Activated CD4-positive, alpha-beta T cell treated with anti-CD3 and anti-CD28 coated beads, Interleukin-10, Interleukin-2, amounts not matched to agents 100 ng/mL and 50 ng/mL, durations not matched to agents 16 hours and 8 hours (primary cell): ENCODE data around the gene ZNFX1.
"Not testable (repeated sequence)": the region's sequence is repeated elsewhere in the genome, so short reads cannot be mapped to it uniquely, and the experiment has no call there.

Experiments used
- DNase-seq: peaks from one replicate; pipeline ENCODE4 v3.0.0-alpha.2; 2020

The ZNFX1 gene

GRCh38 chr20:49278036-49278817 is at the start of gene ZNFX1:
Gene ZNFX1, minus strand, starts transcription at chr20:49278057. Its CDS starts 2,218 bp downstream, at chr20:49275839.
- peak; percentile 99 for DNase-seq

- DNase-seq = no peak
These were observed 48.2 kb upstream of the ZNFX1 start for GRCh38 chr20:49326026-49326425.

DNA sequence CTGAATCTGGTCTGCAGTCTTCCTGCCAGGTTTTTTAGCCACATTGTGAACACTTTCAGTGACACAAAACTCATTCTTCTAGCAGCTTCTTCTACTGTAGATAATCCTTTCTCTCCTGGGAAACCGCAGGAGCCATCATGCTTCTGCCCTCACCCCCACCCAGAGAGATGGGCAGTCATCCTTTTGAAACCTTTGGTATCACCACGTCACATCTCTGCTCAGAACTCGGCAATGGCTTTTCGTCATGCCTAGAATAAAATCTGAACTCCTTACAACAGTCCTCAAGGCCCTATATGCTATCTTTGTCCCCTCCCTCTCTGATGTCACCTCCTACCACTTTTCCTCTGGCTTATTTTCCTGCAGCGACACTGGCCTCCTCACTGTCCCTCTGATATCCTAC is 46.4 kb upstream of the ZNFX1 start:
- no peak for DNase-seq

- peak; percentile 77 for DNase-seq
These were observed 45.9 kb upstream of the ZNFX1 start for GRCh38 chr20:49323622-49324238.

DNA sequence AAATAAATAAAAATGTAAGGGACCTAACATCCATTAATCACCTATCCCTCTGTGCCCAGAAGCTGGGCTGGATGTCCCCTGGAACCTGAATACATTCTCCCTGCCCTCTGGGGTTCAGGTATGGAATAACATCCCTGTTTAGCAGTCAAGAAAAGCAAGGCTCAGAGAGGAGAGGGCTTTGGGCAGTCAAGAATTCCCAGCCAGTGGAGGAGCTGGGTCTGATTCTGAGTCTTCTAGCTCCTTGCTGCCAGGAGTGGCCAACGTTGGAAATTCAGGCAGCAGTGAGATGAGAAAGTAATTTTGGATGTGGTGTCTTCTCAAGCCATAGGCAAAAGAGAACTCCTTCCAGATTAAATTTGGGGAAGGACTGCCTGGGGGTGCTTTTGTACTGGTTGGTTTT is 42.6 kb upstream of the ZNFX1 start:
- no peak for DNase-seq

DNA sequence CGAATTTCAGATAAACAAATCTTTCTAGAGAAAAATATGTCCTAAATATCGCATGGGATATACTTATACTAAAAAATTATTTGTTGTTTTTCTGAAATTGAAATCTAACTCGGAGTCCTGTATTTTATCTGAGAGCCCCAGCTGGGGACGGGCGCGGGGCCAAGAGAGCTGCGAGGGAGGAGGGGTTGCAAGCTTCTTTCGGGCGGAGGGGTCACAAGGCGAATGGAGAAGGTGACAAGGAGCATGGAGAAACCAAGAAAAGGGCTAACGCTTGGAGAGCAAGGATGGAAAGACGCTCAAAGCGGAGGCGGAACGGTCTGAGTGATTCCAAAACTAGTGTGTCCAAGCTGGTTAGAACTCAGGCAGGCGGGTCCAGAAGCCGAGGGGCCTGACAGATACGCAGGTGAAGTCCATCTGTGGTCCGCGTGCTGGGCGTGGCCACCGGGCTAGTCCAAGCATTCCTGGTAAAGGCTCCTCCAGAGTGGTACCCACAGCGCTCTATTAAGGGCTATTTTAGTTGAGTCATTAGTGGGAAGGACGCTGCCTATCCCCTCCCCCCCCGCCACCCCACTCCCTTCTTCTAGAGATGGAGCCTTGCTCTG is 41.5 kb upstream of the ZNFX1 start:
- no peak for DNase-seq

- no peak for DNase-seq
These were observed 40.8 kb upstream of the ZNFX1 start for GRCh38 chr20:49318430-49319207.

DNA sequence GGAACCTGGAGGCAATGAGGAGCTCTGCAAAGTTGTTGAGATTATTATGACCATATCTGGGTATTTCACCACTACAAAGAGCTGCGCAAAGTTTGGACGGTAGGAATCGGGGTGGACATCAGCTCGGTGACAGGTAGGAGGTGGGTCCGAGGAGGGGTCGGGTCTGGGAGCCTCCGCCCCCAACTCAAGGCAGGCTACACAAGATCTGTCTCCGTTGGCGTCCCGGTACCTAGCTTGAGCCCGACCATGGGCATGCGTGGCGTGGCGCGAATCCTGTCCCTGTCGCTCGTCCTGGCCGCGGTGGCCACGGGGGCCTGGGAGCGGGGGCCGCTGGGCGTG is 40.2 kb upstream of the ZNFX1 start:
- no peak for DNase-seq

- DNase-seq = no peak
These were observed 38.8 kb upstream of the ZNFX1 start for GRCh38 chr20:49316704-49317103.

DNA sequence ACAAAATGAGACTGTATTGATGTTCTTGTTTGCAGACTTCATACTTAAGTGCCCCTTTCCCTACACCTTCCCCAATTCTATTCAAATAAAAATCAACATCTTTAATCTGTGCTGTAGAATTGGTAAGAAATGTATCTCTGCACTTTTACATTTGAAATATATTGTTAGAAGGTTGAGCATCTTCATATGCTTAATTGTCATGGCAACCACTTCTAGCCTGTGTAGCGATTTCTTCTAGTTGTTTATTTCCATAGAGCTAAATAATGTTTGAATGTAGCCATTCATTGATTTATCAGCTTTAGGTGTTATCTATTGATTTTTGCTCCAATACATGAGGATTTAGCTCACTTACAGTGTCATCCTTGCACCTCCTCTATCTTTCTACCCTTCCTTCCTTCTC is 37.7 kb upstream of the ZNFX1 start:
- no peak for DNase-seq

DNA sequence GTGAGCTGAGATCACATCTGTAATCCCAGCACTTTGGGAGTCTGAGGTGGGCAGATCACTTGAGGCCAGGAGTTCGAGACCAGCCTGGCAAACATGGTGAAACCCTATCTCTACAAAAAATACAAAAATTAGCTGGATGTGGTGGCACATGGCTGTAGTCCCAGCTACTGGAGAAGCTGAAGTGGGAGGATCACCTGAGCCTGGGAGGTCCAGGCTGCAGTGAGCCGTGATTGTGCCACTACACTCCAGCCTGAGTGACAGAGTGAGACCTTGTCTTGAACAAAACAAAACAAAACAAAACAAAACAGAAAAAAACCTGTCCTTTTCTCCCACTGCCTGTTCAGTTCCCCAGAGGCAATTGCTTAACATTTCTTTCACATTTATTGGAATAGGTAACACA is 36.2 kb upstream of the ZNFX1 start:
- DNase-seq = not testable (repeated sequence)

DNA sequence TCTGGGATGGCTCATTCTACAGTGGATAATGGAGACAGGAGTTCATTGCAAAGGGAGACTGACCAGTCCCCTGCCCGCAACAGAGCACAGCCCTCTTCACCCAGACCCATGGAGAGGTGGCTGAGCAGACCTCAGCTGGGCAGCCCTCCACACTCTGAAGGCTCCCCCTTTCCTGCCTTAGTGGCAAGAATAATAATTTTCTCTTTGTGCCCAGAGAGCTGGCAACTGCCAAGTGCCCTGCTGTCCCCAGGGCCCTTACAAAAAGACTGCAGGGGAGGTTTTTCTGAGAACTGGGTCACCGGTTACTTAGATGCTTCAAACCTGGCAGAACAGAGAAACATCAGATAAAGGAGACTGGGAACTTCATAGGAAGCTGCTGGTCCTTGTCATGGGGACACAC is 35.4 kb upstream of the ZNFX1 start:
- DNase-seq = no peak

- no peak for DNase-seq
These were observed 34.8 kb upstream of the ZNFX1 start for GRCh38 chr20:49312661-49313060.

GRCh38 chr20:49310705-49311104 is 32.8 kb upstream of the ZNFX1 start:
- no peak for DNase-seq

- no peak for DNase-seq
These were observed 31.0 kb upstream of the ZNFX1 start for GRCh38 chr20:49308875-49309274.

- DNase-seq = no peak
These were observed 29.2 kb upstream of the ZNFX1 start for GRCh38 chr20:49306903-49307620.

DNA sequence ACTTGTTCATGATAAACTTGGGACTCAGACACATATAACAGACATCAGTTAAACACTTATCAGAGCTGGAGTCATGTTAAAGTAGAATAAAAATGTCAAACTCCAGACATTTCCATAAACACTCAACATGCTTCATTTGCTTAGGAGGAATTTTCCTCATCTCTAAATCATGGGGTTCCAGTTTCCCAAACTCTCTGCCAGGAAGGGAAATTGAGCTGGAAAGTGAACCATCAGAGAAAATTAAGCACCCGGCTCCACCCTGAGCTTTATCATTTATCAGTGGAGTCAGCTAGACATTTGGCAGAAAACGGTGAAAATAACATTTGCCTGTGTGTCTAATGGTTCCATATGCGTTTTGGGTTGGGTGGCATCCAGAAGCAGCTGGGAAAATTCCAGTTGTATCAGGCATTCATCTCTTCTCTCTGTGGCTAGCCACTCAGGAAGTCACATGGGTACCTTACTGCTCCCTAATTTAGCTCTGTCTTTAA is 25.3 kb upstream of the ZNFX1 start:
- no peak for DNase-seq

DNA sequence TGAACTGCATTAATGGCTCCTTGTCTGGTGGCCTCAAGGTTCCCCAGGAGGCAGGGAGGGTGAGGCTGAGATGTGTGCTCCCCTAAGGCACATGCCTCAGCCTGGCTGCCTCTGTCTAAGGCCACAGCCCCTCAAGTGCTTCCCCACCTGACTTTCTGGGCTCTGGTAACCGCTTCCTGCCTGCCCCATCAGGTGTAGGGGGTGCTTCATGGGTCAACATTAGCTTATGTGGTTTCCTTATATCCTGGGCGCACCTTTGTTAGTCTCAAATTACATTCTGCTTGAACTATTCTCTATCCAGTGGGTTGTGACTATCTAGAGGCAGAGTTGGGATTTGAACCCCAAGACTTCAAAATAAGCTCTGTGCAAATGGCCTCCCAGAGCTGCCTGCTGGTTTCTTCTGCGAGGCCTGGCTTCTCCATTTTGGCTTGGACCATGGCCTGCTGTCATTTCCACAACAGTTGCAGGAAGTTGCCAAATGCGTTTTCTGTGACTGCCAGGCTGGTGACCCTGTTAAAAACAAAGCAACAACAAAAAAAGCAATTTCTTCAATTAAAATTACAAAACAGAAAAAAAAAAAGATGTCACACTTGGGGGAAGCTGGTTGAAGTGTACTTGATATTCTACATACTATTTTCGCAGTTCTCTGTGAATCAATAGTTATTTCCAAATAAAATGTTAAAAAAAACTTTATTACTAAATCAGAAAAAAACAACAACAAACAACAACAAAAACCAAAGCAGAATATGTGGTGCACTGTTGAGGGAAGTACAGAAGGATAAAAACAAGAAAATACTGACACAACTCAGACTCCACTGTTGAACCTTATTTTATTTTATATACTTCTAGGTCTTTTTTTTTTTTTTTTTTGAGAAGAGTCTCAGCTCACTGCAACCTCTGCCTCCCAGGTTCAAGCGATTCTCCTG is 20.0 kb upstream of the ZNFX1 start:
- no peak for DNase-seq

GRCh38 chr20:49294002-49294654 is 16.3 kb upstream of the ZNFX1 start:
- DNase-seq = not testable (repeated sequence)

DNA sequence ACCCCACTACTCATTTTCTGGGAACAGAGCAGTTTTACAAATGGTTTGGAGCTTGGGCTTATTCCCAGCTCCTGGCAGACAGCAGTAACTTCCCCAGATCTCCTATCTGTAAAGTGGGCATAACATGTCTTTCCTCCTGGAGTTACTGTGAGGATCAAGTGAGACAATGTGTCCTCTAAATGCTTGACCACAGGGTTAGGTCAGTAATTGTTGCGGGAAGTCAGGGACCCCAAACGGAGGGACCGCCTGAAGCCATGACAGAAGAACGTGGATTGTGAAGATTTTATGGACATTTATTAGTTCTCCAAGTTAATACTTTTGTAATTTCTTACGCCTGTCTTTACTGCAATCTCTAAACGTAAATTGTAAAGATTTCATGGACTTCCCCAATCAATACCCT is 15.3 kb upstream of the ZNFX1 start:
- no peak for DNase-seq

- DNase-seq = no peak
These were observed 14.2 kb upstream of the ZNFX1 start for GRCh38 chr20:49292010-49292409.
